GM19463 (cell line): ENCODE measurements around the gene ZNF366.

Experiments
- ATAC-seq: cut with Tn5 transposase; IDR thresholded peaks from one replicate; pipeline ENCODE4 v1.9.1; 2021; ENCODE audit warnings: mild to moderate bottlenecking, moderate library complexity; ENCODE audit not compliant: unreplicated experiment

Gene ZNF366

GRCh38 chr5:72441862-72442540 lies 65.2 kb downstream of the ZNF366 start:
- ATAC-seq, result no peak

DNA sequence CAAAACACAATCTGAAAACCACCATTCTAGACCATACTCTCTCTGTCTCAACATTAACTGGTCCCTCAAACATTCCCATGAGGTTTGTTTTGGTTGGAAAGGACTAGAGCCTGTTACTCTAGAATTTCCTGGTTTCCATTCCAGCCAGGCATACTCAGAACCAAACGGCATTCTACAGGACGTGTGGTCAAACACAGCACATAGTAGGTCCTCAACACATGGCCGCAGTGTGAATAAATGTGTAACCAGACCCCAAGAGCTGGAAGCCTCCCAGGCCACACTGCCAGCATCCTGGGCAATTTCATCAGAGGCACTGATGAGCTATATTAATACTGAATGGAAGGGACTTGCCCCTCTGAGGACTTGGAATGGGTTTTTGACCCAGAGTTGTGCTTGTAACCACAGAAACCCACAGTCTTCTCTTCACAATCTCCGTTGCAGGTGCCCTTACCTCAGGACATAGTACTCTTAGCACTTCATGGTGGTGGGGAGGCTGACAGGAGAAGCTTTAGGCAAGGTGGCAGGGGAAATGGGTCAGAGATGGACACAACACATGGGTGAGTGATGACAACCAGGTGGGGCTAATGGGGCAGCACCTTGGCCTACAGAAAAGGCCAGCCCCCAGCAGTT lies 66.0 kb downstream of the ZNF366 start:
- no peak for ATAC-seq

DNA sequence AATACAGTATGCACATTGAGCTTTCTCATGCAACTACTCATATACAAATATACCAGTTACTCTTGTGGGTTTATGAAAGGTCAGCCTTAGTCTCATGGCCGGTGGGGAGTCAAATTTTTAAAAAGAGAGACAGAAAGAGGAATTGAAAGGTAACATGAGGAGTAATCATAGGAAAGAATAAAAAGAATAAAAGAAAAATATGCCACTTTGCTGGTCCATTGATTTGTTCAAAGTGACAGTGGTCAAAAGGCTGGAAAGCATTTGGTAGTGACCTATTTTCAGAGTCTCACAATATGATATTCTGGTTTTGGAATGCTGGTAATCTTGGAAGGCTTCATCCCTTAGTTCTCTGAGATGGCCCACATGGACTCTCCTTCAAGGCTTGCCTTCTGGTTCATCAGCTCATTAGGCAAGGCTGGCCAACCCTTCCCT lies 67.0 kb downstream of the ZNF366 start:
- peak; percentile 53 for ATAC-seq

DNA sequence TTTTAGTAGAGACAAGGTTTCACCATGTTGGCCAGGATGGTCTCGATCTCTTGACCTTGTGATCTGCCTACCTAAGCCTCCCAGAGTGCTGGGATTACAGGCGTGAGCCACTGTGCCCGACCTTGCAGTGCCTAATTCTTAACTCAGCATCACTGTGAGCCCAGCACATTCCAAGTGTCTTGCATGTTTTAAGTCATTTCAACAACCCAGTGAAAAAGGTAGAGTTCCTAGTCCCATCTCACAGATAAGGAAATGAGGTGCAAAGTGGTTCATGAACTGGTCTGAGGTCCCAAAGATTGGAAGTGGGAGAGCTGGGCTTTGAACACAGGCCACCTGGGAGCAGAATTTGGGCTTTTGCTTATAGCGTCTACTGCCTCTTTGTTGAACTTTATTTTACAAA lies 68.0 kb downstream of the ZNF366 start:
- ATAC-seq, result no peak

GRCh38 chr5:72438141-72438540 lies 69.1 kb downstream of the ZNF366 start:
- ATAC-seq, result peak; percentile 48

- ATAC-seq, result no peak
These were observed 70.3 kb downstream of the ZNF366 start for GRCh38 chr5:72436796-72437471.

GRCh38 chr5:72434781-72435437 lies 72.3 kb downstream of the ZNF366 start:
- ATAC-seq, result no peak

DNA sequence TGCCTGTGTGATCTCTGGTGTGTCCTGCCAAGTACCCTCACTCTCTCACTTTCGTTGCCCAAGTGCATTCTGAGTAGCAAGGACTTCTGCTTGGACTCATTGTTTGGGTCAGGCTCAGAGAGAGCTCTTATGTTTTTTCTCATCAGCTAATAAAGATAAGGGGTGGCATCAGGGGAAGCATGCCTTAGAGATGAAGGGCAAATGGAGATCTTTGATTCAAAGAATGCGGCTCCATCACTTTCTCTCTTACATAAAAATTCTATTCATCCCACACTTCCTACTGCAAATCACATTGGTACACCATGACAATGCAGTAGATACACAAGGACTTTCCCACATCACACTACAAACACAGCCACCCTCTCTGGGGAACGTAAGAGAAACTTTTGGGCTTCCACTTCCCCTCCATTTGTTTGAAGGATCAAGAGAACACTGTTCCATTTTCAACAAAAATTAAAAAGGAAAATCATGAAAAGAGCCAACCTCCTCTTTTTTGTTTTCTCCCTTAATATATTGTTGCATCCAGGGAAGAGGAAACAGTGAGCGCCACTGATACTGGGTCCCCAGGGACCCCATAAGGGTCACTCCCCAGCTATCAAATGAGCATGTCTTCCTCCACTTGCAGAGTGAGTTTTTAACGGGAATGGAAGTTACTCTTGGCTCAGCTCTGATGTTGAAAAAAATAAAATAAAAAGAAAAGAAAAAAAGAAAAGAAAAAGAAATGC lies 73.0 kb downstream of the ZNF366 start:
- no peak for ATAC-seq

DNA sequence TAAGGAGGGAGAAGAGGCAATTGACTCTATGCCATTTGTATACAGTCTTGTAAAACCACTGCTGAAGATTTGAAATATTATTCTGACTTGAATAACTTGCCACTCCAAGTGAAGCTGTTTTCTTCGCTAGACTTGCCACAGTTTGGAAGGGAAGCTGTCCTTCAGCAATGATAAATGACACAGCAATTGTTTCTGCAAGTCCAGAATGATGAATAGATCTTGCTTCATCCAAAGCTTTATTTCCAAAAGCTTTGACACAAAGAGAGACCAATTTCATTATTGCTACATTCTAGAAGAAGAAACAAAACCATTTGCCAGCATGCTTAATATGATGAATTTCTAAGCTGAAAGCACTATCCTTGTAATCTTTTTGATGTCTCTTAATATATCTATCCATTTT lies 73.7 kb downstream of the ZNF366 start:
- ATAC-seq, result no peak

DNA sequence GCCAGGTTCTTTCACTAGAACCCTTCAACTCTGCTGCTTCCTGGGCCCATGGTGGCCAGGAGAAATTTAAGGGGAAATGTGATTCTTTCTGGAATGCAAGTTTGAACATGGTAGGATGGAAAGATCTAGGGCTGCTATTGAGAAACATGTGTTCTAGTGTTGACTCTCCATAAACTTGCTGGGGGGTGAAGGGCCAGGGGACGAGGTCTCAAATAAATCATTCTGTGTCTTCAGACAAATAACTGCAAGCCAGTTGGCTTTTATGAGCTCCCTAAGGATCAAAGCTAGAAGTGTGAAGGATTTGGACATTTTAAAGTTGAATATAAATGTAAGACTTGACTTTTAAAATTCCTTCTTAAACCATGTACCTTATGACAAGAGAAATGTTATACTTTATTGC lies 78.5 kb downstream of the ZNF366 start:
- no peak for ATAC-seq

- ATAC-seq, result peak; percentile 57
These were observed 79.4 kb downstream of the ZNF366 start for GRCh38 chr5:72427488-72428437.

- no peak for ATAC-seq
These were observed 80.2 kb downstream of the ZNF366 start for GRCh38 chr5:72427016-72427415.

DNA sequence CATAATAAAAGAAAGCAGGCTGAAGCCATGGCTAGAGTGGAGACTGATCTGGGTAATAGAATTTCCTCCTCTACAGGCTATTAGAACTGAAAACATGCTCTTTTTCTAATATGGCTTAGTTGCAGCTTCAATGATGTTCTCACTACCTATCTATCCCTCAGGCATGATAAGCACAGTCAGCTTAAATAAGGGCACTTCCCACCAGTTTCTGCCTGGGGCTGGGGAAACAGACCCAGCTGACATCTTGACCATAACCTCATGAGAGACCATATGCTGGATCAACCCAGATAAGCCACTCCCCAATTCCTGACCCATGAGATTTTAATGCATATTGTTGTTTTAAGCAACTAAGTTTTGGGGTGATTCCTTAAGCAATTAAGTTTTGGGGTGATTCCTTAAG lies 81.2 kb downstream of the ZNF366 start:
- ATAC-seq, result no peak

- ATAC-seq, result no peak
These were observed 88.9 kb downstream of the ZNF366 start for GRCh38 chr5:72418271-72418670.

GRCh38 chr5:72417333-72418062 lies 89.7 kb downstream of the ZNF366 start:
- no peak for ATAC-seq

DNA sequence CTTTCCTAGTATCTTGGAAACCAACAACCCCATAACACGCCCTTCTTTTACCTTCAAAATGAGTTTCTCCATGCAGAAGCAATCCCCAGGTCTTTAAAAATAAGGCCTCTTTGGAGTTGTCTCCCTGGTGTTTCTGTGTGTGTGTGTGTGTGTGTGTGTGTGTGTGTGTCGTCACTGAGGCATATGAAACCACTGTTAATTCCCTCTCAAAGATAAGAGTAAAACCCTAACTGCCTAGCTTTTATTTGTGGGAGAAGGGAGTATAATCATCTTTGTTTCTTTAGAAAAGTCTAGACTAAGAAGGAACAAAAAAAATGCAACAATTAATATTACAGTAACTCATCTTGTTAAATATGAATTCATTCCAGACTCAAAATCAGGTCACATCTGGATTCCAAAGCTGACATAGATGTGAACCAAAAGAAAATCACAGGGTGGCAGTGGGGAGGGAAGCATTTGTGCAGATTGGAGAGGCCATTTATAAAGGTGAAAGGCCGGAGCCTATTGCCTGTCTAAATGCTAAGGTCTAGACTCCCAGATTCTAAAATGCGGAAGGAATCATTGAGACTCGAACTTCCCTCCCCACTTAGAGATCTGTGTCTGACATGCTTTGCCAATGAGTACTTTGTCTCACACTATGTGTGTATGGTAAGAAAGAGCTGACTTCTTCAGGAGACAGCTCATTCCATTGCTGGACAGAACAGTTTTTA lies 91.4 kb downstream of the ZNF366 start:
- no peak for ATAC-seq

DNA sequence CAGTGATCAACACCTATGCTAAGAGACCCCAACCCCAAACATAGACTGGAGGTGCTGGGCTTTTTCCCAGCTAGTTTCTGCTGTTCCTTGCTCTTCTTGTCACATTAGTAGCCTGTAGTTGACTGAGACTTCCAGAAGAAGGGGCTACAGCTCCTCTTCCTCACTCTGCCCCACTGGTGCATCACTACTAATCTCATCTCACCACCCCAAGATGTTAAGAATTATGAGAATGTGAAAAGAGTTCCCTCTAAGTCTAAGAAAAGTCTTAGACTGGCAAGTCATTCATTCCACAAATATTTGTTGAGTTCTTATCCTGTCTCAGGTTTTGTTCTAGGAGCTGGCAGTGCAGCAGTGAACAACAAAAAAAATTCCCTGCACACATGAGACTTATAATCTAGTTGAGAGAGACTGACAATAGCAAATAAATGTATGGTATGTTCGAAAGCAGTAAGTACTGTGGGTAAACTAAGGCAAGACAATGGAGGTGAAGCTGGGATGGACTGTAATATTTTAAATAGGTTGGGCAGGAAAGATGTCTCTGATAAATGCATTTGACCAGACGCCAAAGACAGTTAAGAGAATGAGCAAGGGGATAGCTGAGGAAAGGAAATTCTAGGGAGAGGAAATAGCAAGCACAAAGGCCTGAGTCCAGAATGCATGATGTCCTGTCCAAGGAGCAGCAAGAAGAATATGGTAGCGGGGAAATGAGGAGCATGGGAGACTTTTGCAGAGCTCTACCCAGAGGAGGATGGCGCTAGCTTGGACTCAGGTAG lies 94.7 kb downstream of the ZNF366 start:
- no peak for ATAC-seq
